HAP-1 (cell line): ENCODE results near the gene NBEA.

Experiments used
- DNase-seq, 2 experiments: peaks; one replicate each; pipeline ENCODE4 v3.0.0-alpha.2; 2016 to 2020; ENCODE audit warnings: low spot score in 2 of 2
- H3K27me3 ChIP-seq: fragments of 250-450 bp; sonication (Bioruptor Pico); 2 replicates; pipeline ENCODE4 v1.5.1; 2020; ENCODE audit warnings: low read depth, mild to moderate bottlenecking, moderate library complexity
- H3K36me3 ChIP-seq: fragments of 250-450 bp; sonication (Bioruptor Pico); replicated peaks from 2 replicates; pipeline ENCODE4 v1.5.1; 2020; ENCODE audit warnings: mild to moderate bottlenecking
- H3K4me1 ChIP-seq: fragments of 250-450 bp; sonication (Bioruptor Pico); 2 replicates; pipeline ENCODE4 v1.5.1; 2020; ENCODE audit warnings: mild to moderate bottlenecking
- H3K4me3 ChIP-seq: fragments of 250-450 bp; sonication (Bioruptor Pico); 2 replicates; pipeline ENCODE4 v1.5.1; 2020; ENCODE audit warnings: mild to moderate bottlenecking, moderate library complexity
- H3K9me3 ChIP-seq: fragments of 250-450 bp; sonication (Bioruptor Pico); 2 replicates; pipeline ENCODE4 v1.5.1; 2020; ENCODE audit warnings: mild to moderate bottlenecking, moderate library complexity
- in situ Hi-C: fragments of 300-500 bp; cut with MboI; formaldehyde crosslinking; loops from 3 replicates; pipeline ENCODE4 v1.14.3; 2020; ENCODE audit warnings: low sequenced_read_pairs, inconsistent platforms, mixed read lengths

NBEA gene

DNA sequence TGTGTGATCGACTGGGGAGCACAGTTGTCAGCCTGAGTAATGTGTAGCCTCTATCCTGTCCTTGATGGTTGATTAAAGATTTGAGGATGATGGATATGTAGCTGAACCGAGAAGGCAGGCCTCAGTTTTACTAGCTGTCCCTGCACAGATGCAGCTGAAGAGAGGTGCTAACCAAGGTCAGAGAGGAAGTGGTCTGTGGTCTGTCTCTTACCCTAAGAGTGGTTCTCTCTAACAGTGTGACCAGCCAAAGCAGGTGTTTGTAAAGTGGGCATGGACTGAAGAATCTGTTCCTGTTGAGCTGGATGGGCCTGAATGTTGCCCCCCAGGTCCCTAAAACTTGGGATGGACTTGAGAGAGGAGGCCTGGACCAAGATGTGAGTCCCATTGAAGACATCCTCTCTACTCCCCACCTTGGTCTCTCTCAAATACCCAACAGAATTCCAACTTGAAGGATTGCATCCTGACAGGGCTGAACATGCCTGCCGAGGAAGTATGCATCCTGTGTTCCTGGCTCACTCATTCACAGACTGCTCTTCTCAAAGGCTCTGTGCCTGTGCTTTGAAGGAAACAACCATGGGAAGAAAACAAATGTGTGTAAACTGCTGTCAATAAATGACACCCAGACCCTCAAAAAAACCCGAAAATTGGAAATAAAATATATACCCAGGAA, 310.6 kb downstream of the NBEA start:
- no peaks in the 10 kb centered on the region for H3K27me3 ChIP-seq
- in situ Hi-C loops, result no loop called here
- no peaks in the 10 kb centered on the region for H3K36me3 ChIP-seq
- H3K9me3 ChIP-seq, result no peaks in the 10 kb centered on the region
- DNase-seq, result no peak
- no peaks in the 10 kb centered on the region for H3K4me1 ChIP-seq
- H3K4me3 ChIP-seq, result no peak overlapping the region

DNA sequence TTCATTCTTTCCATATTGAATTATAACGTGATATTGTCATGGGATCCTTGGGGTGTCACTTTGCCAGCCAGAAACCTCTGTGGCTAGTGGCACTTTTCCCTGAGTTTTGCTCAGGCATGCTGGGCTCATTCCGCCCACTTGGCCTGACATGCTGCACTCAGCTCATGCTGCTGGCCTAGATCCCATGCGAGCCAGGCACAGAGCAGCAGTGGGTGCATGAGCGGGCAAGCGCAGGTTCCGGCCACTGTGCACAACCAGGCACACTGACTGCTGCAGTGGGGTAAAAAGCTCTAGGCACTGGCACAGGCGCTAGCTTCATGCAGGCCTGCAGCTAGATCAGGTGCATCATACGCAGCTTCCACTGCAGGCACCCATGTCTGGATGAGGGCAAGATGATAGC, 313.2 kb downstream of the NBEA start:
- no peaks in the 10 kb centered on the region for H3K36me3 ChIP-seq
- no peak overlapping the region for H3K4me3 ChIP-seq
- no peaks in the 10 kb centered on the region for H3K9me3 ChIP-seq
- H3K4me1 ChIP-seq, result no peaks in the 10 kb centered on the region
- in situ Hi-C loops, result no loop called here
- no peak for DNase-seq
- H3K27me3 ChIP-seq, result no peaks in the 10 kb centered on the region

- Histone ChIP-seq H3K36me3 (no peaks in the 10 kb centered on the region), H3K4me1 (no peaks in the 10 kb centered on the region), H3K9me3 (no peaks in the 10 kb centered on the region), H3K4me3 (no peak overlapping the region), H3K27me3 (no peaks in the 10 kb centered on the region)
- DNase-seq, result no peak
- in situ Hi-C loops, result no loop called here
Measured at GRCh38 chr13:35256459-35257148, 314.5 kb downstream of the NBEA start.

DNA sequence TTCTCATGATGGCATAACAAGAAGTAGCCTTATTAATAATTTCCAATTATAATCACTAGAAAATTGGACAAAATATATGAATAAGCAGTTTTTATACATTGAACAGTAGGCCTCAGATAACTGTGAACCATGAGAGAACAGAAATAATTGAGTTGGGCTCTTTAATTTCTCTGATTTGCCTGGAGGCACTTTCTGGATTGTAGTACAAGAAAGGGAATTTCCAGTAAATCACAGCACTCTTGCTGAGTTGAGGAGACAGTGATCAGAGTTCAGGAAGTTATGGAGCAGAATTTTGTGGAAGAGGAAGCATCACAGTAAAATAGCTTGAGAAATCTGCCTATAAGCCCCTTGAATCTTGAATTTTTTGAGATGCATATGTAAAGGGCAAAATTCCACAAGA, 318.2 kb downstream of the NBEA start:
- no peak overlapping the region for H3K4me3 ChIP-seq
- no peak for DNase-seq
- H3K4me1 ChIP-seq, result no peaks in the 10 kb centered on the region
- H3K9me3 ChIP-seq, result no peaks in the 10 kb centered on the region
- in situ Hi-C loops, result no loop called here
- H3K36me3 ChIP-seq, result no peaks in the 10 kb centered on the region
- H3K27me3 ChIP-seq, result no peaks in the 10 kb centered on the region

DNA sequence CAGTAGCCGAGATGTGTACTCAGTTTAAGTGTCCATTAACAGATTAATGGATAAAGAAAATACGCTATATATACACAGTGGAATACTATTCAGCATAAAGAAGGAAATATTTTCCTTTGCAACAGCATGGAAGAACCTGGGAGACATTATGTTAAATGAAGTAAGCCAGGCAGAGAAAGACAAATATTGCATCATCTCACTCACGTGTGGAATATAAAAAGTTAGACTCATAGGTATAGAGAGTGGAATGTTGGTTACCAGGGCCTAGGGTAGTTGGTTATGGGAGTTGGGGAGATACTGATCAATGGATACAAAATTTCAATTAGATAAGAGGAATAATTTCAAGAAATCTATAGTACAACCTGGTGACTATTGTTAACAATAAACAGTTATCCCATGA, 324.3 kb downstream of the NBEA start:
- H3K36me3 ChIP-seq, result no peaks in the 10 kb centered on the region
- DNase-seq, result no peak
- H3K9me3 ChIP-seq, result no peaks in the 10 kb centered on the region
- H3K4me3 ChIP-seq, result no peak overlapping the region
- in situ Hi-C loops, result no loop called here
- no peaks in the 10 kb centered on the region for H3K4me1 ChIP-seq
- no peaks in the 10 kb centered on the region for H3K27me3 ChIP-seq

DNA sequence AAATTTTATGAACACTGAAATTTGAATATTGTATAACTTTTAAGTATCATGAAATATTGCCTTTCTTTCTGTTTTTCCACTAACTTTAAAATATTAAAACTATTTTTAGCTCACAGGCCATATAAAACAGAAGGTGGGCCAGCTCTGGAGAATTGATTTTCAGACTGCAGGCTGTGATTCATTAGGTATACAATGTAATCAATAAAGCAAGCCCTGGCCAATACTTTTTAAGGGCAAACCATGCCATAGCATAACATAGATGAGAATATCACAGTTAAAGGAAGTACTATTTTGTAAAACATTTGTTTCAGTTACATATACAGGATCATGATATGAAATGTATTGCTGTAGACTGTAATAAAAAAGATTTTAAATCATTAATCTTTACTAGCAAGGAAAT, 336.8 kb downstream of the NBEA start:
- H3K4me1 ChIP-seq, result no peaks in the 10 kb centered on the region
- H3K36me3 ChIP-seq, result no peaks in the 10 kb centered on the region
- no peak overlapping the region for H3K4me3 ChIP-seq
- no peak for DNase-seq
- in situ Hi-C loops, result no loop called here
- no peaks in the 10 kb centered on the region for H3K9me3 ChIP-seq
- no peaks in the 10 kb centered on the region for H3K27me3 ChIP-seq

GRCh38 chr13:35279500-35279899, 337.4 kb downstream of the NBEA start:
- no peaks in the 10 kb centered on the region for H3K27me3 ChIP-seq
- in situ Hi-C loops, result no loop called here
- no peaks in the 10 kb centered on the region for H3K36me3 ChIP-seq
- no peak overlapping the region for H3K4me3 ChIP-seq
- no peaks in the 10 kb centered on the region for H3K9me3 ChIP-seq
- no peak for DNase-seq
- H3K4me1 ChIP-seq, result no peaks in the 10 kb centered on the region

DNA sequence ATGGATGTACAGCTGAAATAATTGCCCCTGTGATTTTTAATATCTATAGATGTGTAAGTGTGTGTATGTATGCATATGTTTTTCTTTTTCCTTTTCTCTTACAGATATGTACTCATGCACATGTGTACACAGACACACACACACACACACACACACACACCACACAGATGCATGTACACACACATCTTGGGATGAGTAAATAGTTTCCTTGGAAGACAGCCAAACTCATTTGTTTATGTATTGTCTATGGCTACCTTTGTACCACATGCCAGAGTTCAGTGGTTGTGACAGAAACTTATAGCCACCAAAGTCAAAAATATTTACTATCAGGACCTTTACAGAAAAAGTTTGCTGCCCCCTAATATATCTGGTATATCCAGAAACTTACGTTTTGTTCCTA, 341.8 kb downstream of the NBEA start:
- Histone ChIP-seq H3K4me3 (no peak overlapping the region), H3K4me1 (peaks cover 5% of the 10 kb centered on the region; the same call in 1 of the 2 replicates), H3K27me3 (no peaks in the 10 kb centered on the region), H3K9me3 (no peaks in the 10 kb centered on the region), H3K36me3 (no peaks in the 10 kb centered on the region)
- in situ Hi-C loops, result no loop called here
- no peak for DNase-seq

- no peak for DNase-seq
- no peak overlapping the region for H3K4me3 ChIP-seq
- in situ Hi-C loops, result no loop called here
- H3K4me1 ChIP-seq, result peaks cover 5% of the 10 kb centered on the region; the same call in 1 of the 2 replicates
- no peaks in the 10 kb centered on the region for H3K9me3 ChIP-seq
- no peaks in the 10 kb centered on the region for H3K36me3 ChIP-seq
- no peaks in the 10 kb centered on the region for H3K27me3 ChIP-seq
Measured at GRCh38 chr13:35285677-35286076, 343.6 kb downstream of the NBEA start.

DNA sequence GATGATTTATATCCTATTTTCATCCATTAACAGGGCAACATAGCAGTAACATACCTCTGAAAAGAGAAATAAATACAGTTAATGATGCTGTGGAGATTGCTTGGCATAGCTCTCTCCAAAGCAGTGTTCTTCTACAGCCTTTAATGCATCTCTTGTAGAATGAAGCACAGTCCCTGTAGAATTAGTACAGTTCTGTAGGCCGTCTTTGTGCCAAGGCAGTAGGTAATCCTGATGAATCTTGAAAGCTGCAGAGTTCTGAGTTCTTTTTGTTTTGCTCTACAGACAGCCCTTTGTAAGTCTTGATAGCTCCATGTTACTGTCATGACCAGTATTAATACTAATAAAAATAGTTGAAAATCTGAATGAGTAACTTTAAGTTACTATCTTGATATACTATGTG, 350.3 kb downstream of the NBEA start:
- in situ Hi-C loops, result no loop called here
- Histone ChIP-seq H3K27me3 (no peaks in the 10 kb centered on the region), H3K36me3 (no peaks in the 10 kb centered on the region), H3K4me1 (peaks cover 2% of the 10 kb centered on the region; the same call in 1 of the 2 replicates), H3K4me3 (no peak overlapping the region), H3K9me3 (no peaks in the 10 kb centered on the region)
- no peak for DNase-seq

DNA sequence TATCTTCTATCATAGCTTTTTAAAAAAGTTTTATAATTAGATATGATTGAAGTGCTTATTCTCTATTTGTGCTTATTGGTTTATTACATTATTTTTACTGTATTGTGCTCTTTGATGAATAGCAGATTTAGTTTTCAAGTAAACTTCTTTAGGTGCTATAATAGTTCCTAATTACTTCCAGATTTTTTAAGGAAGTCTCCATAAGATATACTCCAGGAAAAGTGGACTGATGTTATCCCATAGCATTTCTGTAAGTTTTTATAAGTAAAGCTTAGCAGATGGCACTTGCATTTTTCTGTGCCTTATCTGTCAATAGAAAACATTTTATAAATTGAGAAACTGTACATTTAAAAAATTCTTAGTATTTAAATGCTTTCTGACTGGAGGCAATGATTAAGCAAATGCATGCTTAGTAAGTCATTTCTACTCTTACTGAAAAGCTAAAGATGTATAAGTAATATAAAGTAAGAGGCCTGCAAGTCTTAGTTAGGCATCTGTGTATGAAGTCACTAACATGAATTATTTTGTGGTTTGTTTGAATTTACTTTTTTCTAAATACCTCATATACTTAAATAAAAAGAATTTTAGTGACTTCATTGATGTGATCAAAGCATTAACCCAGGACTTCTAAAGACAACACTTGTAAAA, 351.6 kb downstream of the NBEA start:
- Histone ChIP-seq H3K36me3 (no peaks in the 10 kb centered on the region), H3K27me3 (no peaks in the 10 kb centered on the region), H3K9me3 (no peaks in the 10 kb centered on the region), H3K4me3 (no peak overlapping the region), H3K4me1 (no peaks in the 10 kb centered on the region)
- in situ Hi-C loops, result no loop called here
- DNase-seq, result no peak

DNA sequence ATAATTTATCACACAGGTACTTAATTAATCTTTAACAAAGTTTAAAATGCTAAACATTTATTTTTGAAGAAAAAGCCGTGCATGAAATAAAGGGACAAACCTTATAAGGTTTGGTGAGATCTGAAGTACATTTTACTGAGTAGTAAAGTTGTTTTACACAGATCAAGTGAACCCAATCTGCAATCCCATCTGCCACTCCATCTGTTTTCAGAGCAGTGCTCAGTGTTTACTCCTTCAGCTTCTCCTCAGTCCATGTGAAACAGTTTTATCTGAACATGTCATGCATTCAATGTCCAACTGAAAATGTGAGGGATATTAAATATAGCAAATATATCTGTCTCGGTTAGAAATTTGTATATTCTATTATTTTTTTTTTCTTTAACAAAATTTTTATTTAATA, 367.6 kb downstream of the NBEA start:
- no peaks in the 10 kb centered on the region for H3K9me3 ChIP-seq
- in situ Hi-C loops, result no loop called here
- no peaks in the 10 kb centered on the region for H3K4me1 ChIP-seq
- no peaks in the 10 kb centered on the region for H3K36me3 ChIP-seq
- H3K4me3 ChIP-seq, result no peak overlapping the region
- H3K27me3 ChIP-seq, result no peaks in the 10 kb centered on the region
- no peak for DNase-seq

GRCh38 chr13:35332134-35332533, 390.1 kb downstream of the NBEA start:
- no peaks in the 10 kb centered on the region for H3K9me3 ChIP-seq
- no peaks in the 10 kb centered on the region; the same call in 1 of the 2 replicates for H3K4me1 ChIP-seq
- H3K36me3 ChIP-seq, result no peaks in the 10 kb centered on the region
- no peak for DNase-seq
- no peak overlapping the region for H3K4me3 ChIP-seq
- in situ Hi-C loops, result no loop called here
- H3K27me3 ChIP-seq, result no peaks in the 10 kb centered on the region

DNA sequence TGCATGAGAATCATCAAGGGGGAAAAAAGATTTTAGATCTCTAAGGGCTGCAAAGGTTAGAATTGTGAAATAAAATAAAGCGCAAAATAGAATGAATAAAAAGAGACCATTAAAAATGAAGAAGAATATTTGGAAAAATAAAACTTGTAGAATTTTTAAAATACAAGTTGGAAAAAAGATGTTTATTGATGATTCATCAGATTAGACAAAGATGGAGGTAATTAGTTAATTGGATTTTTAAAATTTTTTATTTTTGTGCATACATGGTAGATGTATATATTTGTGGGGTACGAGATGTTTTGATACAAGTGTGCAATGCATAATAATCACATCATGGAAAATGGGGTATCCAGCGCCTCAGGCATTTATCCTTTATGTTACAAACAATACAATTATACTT, 391.1 kb downstream of the NBEA start:
- H3K9me3 ChIP-seq, result no peaks in the 10 kb centered on the region
- in situ Hi-C loops, result no loop called here
- H3K27me3 ChIP-seq, result no peaks in the 10 kb centered on the region
- H3K4me1 ChIP-seq, result no peaks in the 10 kb centered on the region; the same call in 1 of the 2 replicates
- no peaks in the 10 kb centered on the region for H3K36me3 ChIP-seq
- DNase-seq, result no peak
- no peak overlapping the region for H3K4me3 ChIP-seq
